Measurements from ENCODE around the gene DSG3. TPM values are rescaled to one million over a fixed set of nuclear protein-coding genes. Genes with fewer than 3 reads are reported as not detected.

The DSG3 gene
- total and polyA plus RNA-seq, 10 of the 15 experiments (the other 5 are each of a cell fraction or from before 2014, with no cell fraction given): 0.01 to 0.36 (median 0.30) TPM

- ChIA-PET RAD21 (ENCODE audit: unreplicated experiment) (no interaction called here), CTCF (interaction anchor here (0.9 to 1.3 kb wide), 2 partner anchors 15 to 40 kb away, joined by 3 to 4 read pairs; no protein-coding TSS in a partner anchor), SMC1A (ENCODE audit: uncharacterized antibody, unreplicated experiment) (no interaction called here), POLR2A (no interaction called here)
- Histone ChIP-seq H3K4me1 (ENCODE audit: control insufficient read depth, insufficient read depth, low read length) (no peaks in the 10 kb centered on the region), H3K4me2 (ENCODE audit: control insufficient read depth, insufficient read depth) (no peak overlapping the region), H3K36me3 (ENCODE audit: control insufficient read depth in 2 of 2, insufficient read depth in 2 of 2, low read length in 1 of 2) (no peaks in the 10 kb centered on the region), H3K4me3 (no peak overlapping the region), H3K27me3 (replicated peaks in 1 of 2; ENCODE audit: control insufficient read depth in 2 of 2, insufficient read depth in 2 of 2, low read length in 1 of 2) (no peaks in the 10 kb centered on the region; a peak in 1 of 4 replicates), H3K9me3 (replicated peaks; ENCODE audit: control insufficient read depth, insufficient read depth, low read length) (no peaks in the 10 kb centered on the region), H3K79me2 (ENCODE audit: control insufficient read depth, insufficient read depth, low read length) (no peaks in the 10 kb centered on the region), H3K27ac (ENCODE audit: control insufficient read depth, insufficient read depth) (no peak overlapping the region), H4K20me1 (ENCODE audit: control insufficient read depth, insufficient read depth) (no peaks in the 10 kb centered on the region), H3K9ac (ENCODE audit: control insufficient read depth, insufficient read depth, low read length) (no peak overlapping the region), H2AFZ (ENCODE audit: control insufficient read depth, low read depth, low read length) (no peak overlapping the region)
- FAIRE-seq: no peak
- WGBS (ENCODE audit: insufficient coverage, insufficient replicate concordance, low lambda C conversion rate, missing lambda C conversion rate): 37% methylated on average over 10 of the region's 10 CpGs
- in situ Hi-C loops (cut with MboI): no loop called here
- intact Hi-C loops (cut with micrococcal nuclease; ENCODE audit: unreplicated experiment): no loop called here
- no TSS peak for BruUV-seq (replicated peaks)
- ATAC-seq: no peak
- TF ChIP-seq RB1 (IDR thresholded peaks at IDR 0.05; ENCODE audit: borderline replicate concordance): no peak
- no peak for TF ChIP-seq USF1 (IDR thresholded peaks at IDR 0.05; ENCODE audit: borderline replicate concordance, extremely low read length, insufficient read depth, low read depth, low read length)
- TF ChIP-seq CEBPB (IDR thresholded peaks at IDR 0.05; ENCODE audit: borderline replicate concordance in 1 of 2, low read depth in 2 of 2, low read length in 2 of 2): no peak
- no peak for DNase-seq (ENCODE audit: low read depth, low spot score)
Measured at GRCh38 chr18:31478688-31479087, 31.1 kb downstream of the DSG3 start.

GRCh38 chr18:31482051-31482450 is 34.5 kb downstream of the DSG3 start:
- POLR2A ChIA-PET: interaction anchor here (0.6 kb wide), 2 partner anchors 48 to 657 kb away, joined by 3 read pairs; no protein-coding TSS in a partner anchor
- H2AFZ ChIP-seq (ENCODE audit: control insufficient read depth, low read depth, low read length): no peak overlapping the region
- no peak for TF ChIP-seq CBX5 (IDR thresholded peaks at IDR 0.05; ENCODE audit: low read depth)
- TF ChIP-seq CBFB (IDR thresholded peaks at IDR 0.05; ENCODE audit: low read depth): no peak
- TF ChIP-seq GATAD2B (conservative IDR thresholded peaks at IDR 0.05; ENCODE audit: low read depth): no peak
- no peak for TF ChIP-seq CREB1 (IDR thresholded peaks at IDR 0.05; ENCODE audit: low read depth)
- no peak for TF ChIP-seq ZNF24 (IDR thresholded peaks at IDR 0.05)
- no peak for TF ChIP-seq E4F1 (IDR thresholded peaks at IDR 0.05; ENCODE audit: borderline replicate concordance, partially characterized antibody)
- no peak for TF ChIP-seq E2F8 (IDR thresholded peaks at IDR 0.05; ENCODE audit: low read depth, partially characterized antibody)
- no peak for TF ChIP-seq CHD2 (IDR thresholded peaks at IDR 0.05; ENCODE audit: borderline replicate concordance, low read depth, low read length)

More at GRCh38 chr18:31482051-31482450, 34.5 kb downstream of the DSG3 start:
- FAIRE-seq: no peak
- CTCF ChIA-PET: interaction anchor here (0.8 kb wide), 1 partner anchor 10 kb away, joined by 3 read pairs; no protein-coding TSS in a partner anchor
- H4K20me1 ChIP-seq (ENCODE audit: control insufficient read depth, insufficient read depth): no peaks in the 10 kb centered on the region
- no peak overlapping the region for H3K4me3 ChIP-seq
- H3K9me3 ChIP-seq (replicated peaks; ENCODE audit: control insufficient read depth, insufficient read depth, low read length): no peaks in the 10 kb centered on the region
- SMC1A ChIA-PET (ENCODE audit: uncharacterized antibody, unreplicated experiment): interaction anchor here (1.1 to 1.8 kb wide), 2 partner anchors 9 to 19 kb away, joined by 3 to 8 read pairs; no protein-coding TSS in a partner anchor
- in situ Hi-C loops (cut with MboI) (no loop called here), intact Hi-C loops (cut with micrococcal nuclease; ENCODE audit: unreplicated experiment) (no loop called here)
- RAD21 ChIA-PET (ENCODE audit: unreplicated experiment): no interaction called here
- WGBS (ENCODE audit: insufficient coverage, insufficient replicate concordance, low lambda C conversion rate, missing lambda C conversion rate): 0% methylated on average over 1 of the region's 1 CpG
- no peak overlapping the region for H3K27ac ChIP-seq (ENCODE audit: control insufficient read depth, insufficient read depth)
- DNase-seq (ENCODE audit: low read depth, low spot score): no peak
- no peak overlapping the region for H3K9ac ChIP-seq (ENCODE audit: control insufficient read depth, insufficient read depth, low read length)
- no peaks in the 10 kb centered on the region for H3K79me2 ChIP-seq (ENCODE audit: control insufficient read depth, insufficient read depth, low read length)
- BruUV-seq (replicated peaks): no TSS peak
- H3K27me3 ChIP-seq (replicated peaks in 1 of 2; ENCODE audit: control insufficient read depth in 2 of 2, insufficient read depth in 2 of 2, low read length in 1 of 2): no peaks in the 10 kb centered on the region; a peak in 1 of 4 replicates
- H3K36me3 ChIP-seq (ENCODE audit: control insufficient read depth in 2 of 2, insufficient read depth in 2 of 2, low read length in 1 of 2): no peaks in the 10 kb centered on the region
- H3K4me1 ChIP-seq (ENCODE audit: control insufficient read depth, insufficient read depth, low read length): no peaks in the 10 kb centered on the region
- H3K4me2 ChIP-seq (ENCODE audit: control insufficient read depth, insufficient read depth): no peak overlapping the region
- no peak for ATAC-seq

Measured in GM12878 (cell line).